A673 (cell line): ENCODE measurements around the gene AKAIN1.

Experiments used
- CTCF ChIP-seq: fragments of 300-800, 200-600 bp; sonication (generic); conservative IDR thresholded peaks from 2 replicates; pipeline ENCODE4 v1.5.1; 2017; ENCODE audit warnings: low read depth, mild to moderate bottlenecking, antibody characterized with exemption, low read length, moderate library complexity, mixed read lengths
- EZH2 ChIP-seq: fragments of 200-600 bp; sonication (generic); IDR thresholded peaks from 2 replicates; pipeline ENCODE4 v1.6.1; 2017; ENCODE audit warnings: borderline replicate concordance, low read depth, mild to moderate bottlenecking, mixed read lengths, antibody characterized with exemption, low read length; ENCODE audit not compliant: poor library complexity, severe bottlenecking

- TF ChIP-seq CTCF (no peak), EZH2 (no peak)
Measured at GRCh38 chr18:5175378-5175777, 21.7 kb downstream of the AKAIN1 start.
